Right lobe of liver (tissue), 6 donors: ENCODE data around the gene GNRH2. TPM values are rescaled to one million over a fixed set of nuclear protein-coding genes. Genes with fewer than 3 reads are reported as not detected.

Experiments used
- ATAC-seq, 4 donors: fragments of 200-7000 bp; cut with Tn5 transposase; one replicate each; pipeline ENCODE4 v1.9.1; 2020; ENCODE audit warnings: mild to moderate bottlenecking in 4 of 4, moderate library complexity in 4 of 4
- DNase-seq, 3 donors: peaks; one replicate each; pipeline ENCODE4 v3.0.0-alpha.2; 2020
- H3K27ac ChIP-seq, 3 donors: fragments of 200-600 bp; one replicate each; pipeline ENCODE4 v1.8.0; 2022
- H3K27me3 ChIP-seq, 2 donors: fragments of 200-600 bp; one replicate each; pipeline ENCODE4 v1.8.0; 2022
- H3K36me3 ChIP-seq, 4 donors: fragments of 200-600 bp; sonication (generic) in 1 of 4; one replicate each; pipeline versions ENCODE4 v1.5.1 to v1.8.0; 2017 to 2022; ENCODE audit warnings: control low read depth in 1 of 4
- H3K4me1 ChIP-seq, 4 donors: fragments of 200-600 bp; sonication (generic) in 1 of 4; one replicate each; pipeline versions ENCODE4 v1.5.1 to v1.8.0; 2017 to 2022; ENCODE audit warnings: control low read depth in 1 of 4
- H3K4me3 ChIP-seq, 3 donors: fragments of 200-600 bp; one replicate each; pipeline ENCODE4 v1.8.0; 2022
- H3K9me3 ChIP-seq, 4 donors: fragments of 200-600 bp; sonication (generic) in 1 of 4; one replicate each; pipeline versions ENCODE4 v1.5.1 to v1.8.0; 2017 to 2022; ENCODE audit warnings: control low read depth in 1 of 4
- POLR2A ChIP-seq: fragments of 450-650 bp; IDR thresholded peaks from one replicate; pipeline ENCODE4 v1.6.1; 2017; ENCODE audit warnings: antibody characterized with exemption, mild to moderate bottlenecking
- WGBS: methylation state at CpG from one replicate; pipeline ENCODE4 v1.1.6; 2018; ENCODE audit warnings: low coverage, low lambda C conversion rate; ENCODE audit not compliant: insufficient coverage; ENCODE audit errors: missing lambda C conversion rate; 5-methylcytosine and 5-hydroxymethylcytosine counted together
- intact Hi-C, 2 donors: fragments of 100-400 bp; cut with DNase I; formaldehyde crosslinking; loops; one replicate each; pipeline versions ENCODE4 v1.11.2 to v1.14.1; 2022
- total RNA-seq, 6 experiments: library from RNA; depleted of rRNA in 2 of 6; stranded (reverse); fragments of >200 nt in 2 of 6; fragmentation: NEBNext Ultra II Directional in 3 of 6; extraction: Animal tissue kit (Norgen Biotek cat#: 25700) in 3 of 6; gene quantifications; one replicate each; pipeline versions ENCODE4 v1.1.0 to v1.2.4, GENCODE V29; 2016 to 2023
- TF ChIP-seq, protein P1 (sequence below), 4 donors: fragments of 200-600 bp in 3 of 4; fragments of 450-650 bp in 1 of 4; IDR thresholded peaks; one replicate each; pipeline versions ENCODE4 v1.5.1 to v1.8.0; 2016 to 2022; ENCODE audit warnings: antibody characterized with exemption in 4 of 4, mild to moderate bottlenecking in 2 of 4
- donor health status: DM: no; HTN: yes; CAD: no.
- donor health status: DM: no; HTN: no; CAD: no.
- donor health status: DM: no; HTN: no; CAD: no.
- donor health status: DM: no; HTN: yes; CAD: no.
- donor health status: DM: no; HTN: yes; CAD: no.

The GNRH2 gene
- total RNA-seq, 6 experiments from 2014 or later: 0.55 to 0.81 (median 0.66) TPM; not detected in 3

DNA sequence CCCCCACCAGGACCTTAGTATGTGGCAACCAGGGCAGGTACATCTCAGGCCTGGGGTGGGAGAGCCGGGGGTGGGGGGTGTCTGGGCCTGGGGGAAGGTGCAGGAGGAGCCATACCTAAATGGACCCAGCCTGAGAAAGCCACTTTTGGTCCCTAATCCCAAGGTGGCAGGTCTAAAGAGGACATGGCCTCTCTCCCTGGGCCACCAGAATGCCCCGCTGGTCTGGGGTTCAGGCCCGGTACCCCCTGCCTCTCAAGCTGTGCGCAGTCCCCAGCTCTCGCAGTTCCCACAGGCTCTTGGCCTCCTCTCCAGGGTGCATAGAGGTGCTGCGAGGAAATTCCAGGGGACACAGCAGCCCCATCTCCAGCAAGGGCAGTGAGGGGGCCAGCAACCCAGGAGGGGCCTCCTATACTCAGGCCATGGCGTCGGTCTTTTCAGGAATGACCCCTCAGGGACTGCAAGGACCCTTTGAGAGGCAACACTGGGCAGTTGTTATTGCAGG, 42.2 kb downstream of the GNRH2 start:
- intact Hi-C loops: no loop called here
- TF ChIP-seq, protein P1, sequence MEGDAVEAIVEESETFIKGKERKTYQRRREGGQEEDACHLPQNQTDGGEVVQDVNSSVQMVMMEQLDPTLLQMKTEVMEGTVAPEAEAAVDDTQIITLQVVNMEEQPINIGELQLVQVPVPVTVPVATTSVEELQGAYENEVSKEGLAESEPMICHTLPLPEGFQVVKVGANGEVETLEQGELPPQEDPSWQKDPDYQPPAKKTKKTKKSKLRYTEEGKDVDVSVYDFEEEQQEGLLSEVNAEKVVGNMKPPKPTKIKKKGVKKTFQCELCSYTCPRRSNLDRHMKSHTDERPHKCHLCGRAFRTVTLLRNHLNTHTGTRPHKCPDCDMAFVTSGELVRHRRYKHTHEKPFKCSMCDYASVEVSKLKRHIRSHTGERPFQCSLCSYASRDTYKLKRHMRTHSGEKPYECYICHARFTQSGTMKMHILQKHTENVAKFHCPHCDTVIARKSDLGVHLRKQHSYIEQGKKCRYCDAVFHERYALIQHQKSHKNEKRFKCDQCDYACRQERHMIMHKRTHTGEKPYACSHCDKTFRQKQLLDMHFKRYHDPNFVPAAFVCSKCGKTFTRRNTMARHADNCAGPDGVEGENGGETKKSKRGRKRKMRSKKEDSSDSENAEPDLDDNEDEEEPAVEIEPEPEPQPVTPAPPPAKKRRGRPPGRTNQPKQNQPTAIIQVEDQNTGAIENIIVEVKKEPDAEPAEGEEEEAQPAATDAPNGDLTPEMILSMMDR (IDR thresholded peaks at IDR 0.05): no peak
- TF ChIP-seq POLR2A: no peak
- ATAC-seq (no peak), DNase-seq (no peak)
- peaks cover 0 to 20% (median 4%) of the 10 kb centered on the region in 4 donors for H3K4me1 ChIP-seq
- no peak overlapping the region for H3K4me3 ChIP-seq
- H3K36me3 ChIP-seq: no peaks in the 10 kb centered on the region
- no peaks in the 10 kb centered on the region for H3K27me3 ChIP-seq
- no peaks in the 10 kb centered on the region for H3K9me3 ChIP-seq
- H3K27ac ChIP-seq: no peak overlapping the region
- WGBS: 100% methylated on average over 2 of the region's 8 CpGs

DNA sequence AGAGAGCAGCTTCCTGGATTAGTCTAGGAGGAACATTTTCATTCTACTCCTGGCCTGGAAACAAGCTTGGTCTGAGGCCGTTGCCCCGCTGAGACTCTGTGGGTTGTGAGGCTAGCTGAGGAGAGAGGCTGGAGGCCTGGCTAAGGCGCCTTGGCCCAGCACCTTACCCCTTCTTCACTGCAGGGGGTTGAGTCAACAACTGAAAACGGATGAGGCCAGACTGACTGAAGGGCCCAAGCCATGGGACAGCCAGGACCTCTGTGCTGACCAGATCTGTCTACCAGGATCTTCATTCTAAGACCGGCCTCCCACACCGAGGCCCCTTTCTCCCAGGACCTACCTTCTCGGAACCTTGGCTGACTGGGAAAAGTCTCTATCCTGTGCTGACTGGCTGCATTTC, 44.6 kb downstream of the GNRH2 start:
- no peaks in the 10 kb centered on the region for H3K36me3 ChIP-seq
- no peak overlapping the region for H3K4me3 ChIP-seq
- WGBS: no CpG with 5 or more reads among the region's 7 CpGs
- DNase-seq (no peak), ATAC-seq (no peak)
- H3K27me3 ChIP-seq: no peaks in the 10 kb centered on the region
- no peaks in the 10 kb centered on the region for H3K9me3 ChIP-seq
- H3K4me1 ChIP-seq: peaks cover 0 to 4% (median 0%) of the 10 kb centered on the region in 4 donors
- no peak overlapping the region for H3K27ac ChIP-seq
- no peak for TF ChIP-seq POLR2A
- TF ChIP-seq, protein P1 (IDR thresholded peaks at IDR 0.05): no peak
- intact Hi-C loops: no loop called here

DNA sequence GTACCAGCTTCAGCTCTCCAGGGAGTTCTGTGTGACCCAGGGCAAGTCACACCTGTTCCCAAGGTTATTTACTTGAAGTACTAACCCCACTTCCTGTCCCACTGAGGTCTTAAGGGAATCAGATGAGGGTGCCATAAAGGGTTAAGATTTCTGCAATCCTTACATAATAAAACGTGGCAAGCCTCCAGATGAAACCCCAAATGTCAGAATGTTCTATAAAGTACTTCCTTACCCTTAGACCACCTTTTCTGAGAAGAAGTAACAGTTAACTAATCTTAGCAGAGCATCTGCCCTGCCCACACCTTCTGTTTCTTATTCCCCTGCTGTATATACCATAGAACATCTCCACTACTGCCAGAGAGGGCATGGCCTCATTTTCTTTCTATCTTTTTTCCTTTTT, 47.1 kb downstream of the GNRH2 start:
- WGBS: 0% methylated on average over 1 of the region's 1 CpG

DNA sequence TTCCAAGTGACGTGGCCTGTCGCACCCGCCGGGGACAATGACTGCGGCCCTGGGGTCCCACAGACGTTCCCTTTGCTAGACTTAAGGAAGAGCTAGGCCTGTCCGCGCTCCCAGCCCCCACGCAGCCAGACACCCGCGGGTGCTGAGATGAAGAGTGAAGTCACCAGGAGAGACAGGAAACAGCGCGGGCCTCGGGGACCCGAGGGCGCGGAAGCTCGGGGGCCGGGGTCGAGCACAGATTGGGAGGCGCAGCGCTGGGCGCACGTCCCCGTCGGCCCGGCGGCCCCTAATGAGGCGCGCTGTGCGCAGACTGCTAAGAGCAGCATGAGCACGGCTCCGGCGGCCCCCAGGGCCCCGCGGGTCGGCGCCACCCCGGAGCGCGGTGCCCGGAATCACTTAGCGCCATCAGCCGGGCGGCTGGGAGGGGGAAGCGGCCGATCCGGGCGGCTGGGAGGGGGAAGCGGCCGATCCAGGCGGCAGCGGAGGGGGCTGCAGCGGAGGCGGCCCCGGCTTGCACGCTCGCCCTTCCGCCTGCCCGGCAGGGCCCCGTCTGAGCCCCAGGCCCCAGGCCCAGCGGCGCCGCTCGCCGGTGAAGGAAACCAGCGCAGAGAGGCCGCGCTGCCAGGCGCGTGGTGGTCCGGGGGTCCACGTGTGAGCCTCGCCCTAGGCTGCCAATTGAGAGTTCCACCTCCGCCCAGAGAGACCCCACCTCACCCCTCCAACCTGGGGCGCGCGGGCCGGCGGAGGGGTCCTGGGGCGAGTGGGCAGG, 49.4 kb downstream of the GNRH2 start:
- Histone ChIP-seq H3K27me3 (no peaks in the 10 kb centered on the region), H3K36me3 (no peaks in the 10 kb centered on the region), H3K9me3 (no peaks in the 10 kb centered on the region), H3K27ac (no peak overlapping the region), H3K4me1 (no peaks in the 10 kb centered on the region), H3K4me3 (peak overlapping the region in 2 of 3 donors; percentile 14 to 23)
- TF ChIP-seq POLR2A: no peak
- TF ChIP-seq, protein P1 (IDR thresholded peaks at IDR 0.05): no peak
- intact Hi-C loops: no loop called here
- peak in 3 of 4 donors; percentile 39 to 50 (median 47) for ATAC-seq
- no peak for DNase-seq
- 31% methylated on average over 13 of the region's 81 CpGs for WGBS

More for the DNA sequence above, 47.1 kb downstream of the GNRH2 start:
- ATAC-seq (no peak), DNase-seq (no peak)
- H3K9me3 ChIP-seq: no peaks in the 10 kb centered on the region
- intact Hi-C loops: no loop called here
- no peak for TF ChIP-seq POLR2A
- TF ChIP-seq, protein P1 (IDR thresholded peaks at IDR 0.05): no peak
- no peak overlapping the region for H3K4me3 ChIP-seq
- no peaks in the 10 kb centered on the region for H3K4me1 ChIP-seq
- H3K36me3 ChIP-seq: no peaks in the 10 kb centered on the region
- H3K27me3 ChIP-seq: no peaks in the 10 kb centered on the region
- no peak overlapping the region for H3K27ac ChIP-seq
